Measurements from ENCODE around the gene ATP13A5.

ATP13A5 gene, protein sequence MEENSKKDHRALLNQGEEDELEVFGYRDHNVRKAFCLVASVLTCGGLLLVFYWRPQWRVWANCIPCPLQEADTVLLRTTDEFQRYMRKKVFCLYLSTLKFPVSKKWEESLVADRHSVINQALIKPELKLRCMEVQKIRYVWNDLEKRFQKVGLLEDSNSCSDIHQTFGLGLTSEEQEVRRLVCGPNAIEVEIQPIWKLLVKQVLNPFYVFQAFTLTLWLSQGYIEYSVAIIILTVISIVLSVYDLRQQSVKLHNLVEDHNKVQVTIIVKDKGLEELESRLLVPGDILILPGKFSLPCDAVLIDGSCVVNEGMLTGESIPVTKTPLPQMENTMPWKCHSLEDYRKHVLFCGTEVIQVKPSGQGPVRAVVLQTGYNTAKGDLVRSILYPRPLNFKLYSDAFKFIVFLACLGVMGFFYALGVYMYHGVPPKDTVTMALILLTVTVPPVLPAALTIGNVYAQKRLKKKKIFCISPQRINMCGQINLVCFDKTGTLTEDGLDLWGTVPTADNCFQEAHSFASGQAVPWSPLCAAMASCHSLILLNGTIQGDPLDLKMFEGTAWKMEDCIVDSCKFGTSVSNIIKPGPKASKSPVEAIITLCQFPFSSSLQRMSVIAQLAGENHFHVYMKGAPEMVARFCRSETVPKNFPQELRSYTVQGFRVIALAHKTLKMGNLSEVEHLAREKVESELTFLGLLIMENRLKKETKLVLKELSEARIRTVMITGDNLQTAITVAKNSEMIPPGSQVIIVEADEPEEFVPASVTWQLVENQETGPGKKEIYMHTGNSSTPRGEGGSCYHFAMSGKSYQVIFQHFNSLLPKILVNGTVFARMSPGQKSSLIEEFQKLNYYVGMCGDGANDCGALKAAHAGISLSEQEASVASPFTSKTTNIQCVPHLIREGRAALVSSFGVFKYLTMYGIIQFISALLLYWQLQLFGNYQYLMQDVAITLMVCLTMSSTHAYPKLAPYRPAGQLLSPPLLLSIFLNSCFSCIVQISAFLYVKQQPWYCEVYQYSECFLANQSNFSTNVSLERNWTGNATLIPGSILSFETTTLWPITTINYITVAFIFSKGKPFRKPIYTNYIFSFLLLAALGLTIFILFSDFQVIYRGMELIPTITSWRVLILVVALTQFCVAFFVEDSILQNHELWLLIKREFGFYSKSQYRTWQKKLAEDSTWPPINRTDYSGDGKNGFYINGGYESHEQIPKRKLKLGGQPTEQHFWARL

DNA sequence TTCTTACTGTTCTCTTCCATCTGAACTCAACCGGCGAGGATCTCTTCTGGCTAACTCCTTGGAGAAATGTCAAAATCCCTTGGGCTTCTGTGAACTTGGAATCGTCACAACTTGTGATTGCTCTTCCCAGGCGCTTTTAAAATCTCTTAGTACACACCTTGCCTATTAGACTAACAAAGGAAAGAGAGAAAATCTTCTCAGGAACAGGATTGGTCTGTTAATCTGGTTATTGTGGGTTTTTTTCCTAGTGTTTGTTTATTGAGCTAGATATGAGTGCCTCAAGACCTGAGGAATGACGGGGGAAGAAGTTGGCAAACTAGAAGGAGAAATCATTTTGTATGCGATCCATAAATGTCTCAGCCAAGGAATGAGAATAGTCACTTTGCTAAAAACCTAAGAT, at the start of gene ATP13A5:
Gene ATP13A5 (minus strand): TSS at position 48 of the 400 bp plus-strand sequence. CDS start 28 bp downstream, at position 20.
- DNase-seq, result no peak

DNA sequence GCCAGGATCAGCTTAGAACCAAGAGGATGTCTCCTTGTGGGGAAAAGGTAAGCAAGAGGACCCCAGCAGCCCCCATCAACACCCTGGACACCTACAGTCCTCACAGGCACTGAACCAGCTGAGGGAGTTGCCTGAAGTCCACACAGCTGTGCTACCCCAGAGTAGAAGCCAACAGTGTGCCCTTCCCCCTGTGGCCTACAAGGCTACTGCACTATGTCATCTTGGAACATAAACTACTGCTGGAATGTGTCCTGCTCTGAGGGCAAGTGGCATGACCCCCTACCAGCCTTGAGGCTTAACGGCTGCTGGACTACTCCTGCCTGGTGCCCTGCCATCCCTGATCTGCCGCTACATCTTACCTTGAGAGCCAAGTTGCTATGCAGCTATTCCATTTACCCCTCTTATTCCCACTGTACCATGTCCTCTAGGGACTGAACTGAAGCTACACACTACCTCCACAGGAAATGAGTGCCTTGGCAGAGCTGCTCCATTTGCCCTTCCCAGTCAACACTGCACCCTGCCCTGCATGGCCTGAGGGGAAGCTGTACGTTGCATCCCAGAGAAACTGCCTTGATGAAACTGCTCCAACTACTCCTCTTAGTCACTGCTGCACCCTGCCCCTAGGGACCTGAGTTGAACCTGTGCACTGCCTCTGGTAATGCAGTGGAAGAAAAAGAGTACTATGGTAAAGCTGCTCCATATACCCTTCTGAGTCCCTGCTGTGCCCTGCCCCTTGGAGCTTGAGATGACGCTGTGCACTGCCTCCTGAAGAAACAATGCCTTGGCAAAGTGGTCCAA, 40.2 kb upstream of the ATP13A5 start:
- DNase-seq, result no peak

- DNase-seq, result no peak
These were observed 38.1 kb upstream of the ATP13A5 start for GRCh38 chr3:193416629-193417028.

- DNase-seq, result no peak
These were observed 29.1 kb upstream of the ATP13A5 start for GRCh38 chr3:193407688-193408087.

- DNase-seq, result no peak
These were observed 28.6 kb upstream of the ATP13A5 start for GRCh38 chr3:193407112-193407511.

GRCh38 chr3:193403307-193403706, 24.8 kb upstream of the ATP13A5 start:
- no peak for DNase-seq

DNA sequence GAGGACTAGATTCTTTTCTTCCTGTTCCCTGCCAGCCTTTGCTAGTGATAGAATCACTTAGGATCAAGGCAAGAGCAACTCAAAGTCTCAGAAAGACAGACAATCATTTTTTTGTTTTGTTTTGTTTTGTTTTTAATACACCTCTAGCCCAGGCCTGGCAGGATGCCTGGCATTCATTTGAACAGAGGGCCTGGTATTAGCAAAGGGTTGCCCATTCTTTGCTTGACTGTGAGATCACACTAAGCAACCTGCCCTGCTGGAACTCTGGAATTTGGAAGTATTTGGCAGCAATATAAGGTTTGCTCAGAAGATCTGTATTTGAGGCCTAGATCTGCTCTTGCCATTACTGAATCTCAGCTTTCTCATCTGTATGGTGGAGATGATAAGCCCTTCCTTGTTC, 21.8 kb upstream of the ATP13A5 start:
- DNase-seq, result no peak

- no peak for DNase-seq
These were observed 18.1 kb upstream of the ATP13A5 start for GRCh38 chr3:193396451-193397244.

DNA sequence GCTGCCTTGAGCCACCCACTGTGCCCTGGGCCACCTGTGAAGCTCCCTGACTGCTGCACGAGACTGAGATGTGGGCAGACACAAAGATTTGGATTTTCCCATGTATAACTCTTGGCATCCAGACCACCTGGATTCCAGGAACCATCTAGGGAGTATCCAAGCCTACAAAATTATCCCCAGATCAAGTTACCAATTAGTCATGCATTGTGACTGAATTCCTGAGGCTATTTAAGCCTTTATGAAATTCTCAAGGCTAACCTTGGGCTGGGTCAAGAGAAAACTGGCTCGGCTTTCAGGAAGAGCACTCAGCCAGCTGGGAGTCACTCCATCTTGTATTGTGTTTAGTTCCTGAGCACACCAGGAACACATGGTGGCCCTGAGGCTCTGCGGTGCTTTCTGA, 13.3 kb upstream of the ATP13A5 start:
- DNase-seq, result peak in 1 of 2 experiments; percentile 29

DNA sequence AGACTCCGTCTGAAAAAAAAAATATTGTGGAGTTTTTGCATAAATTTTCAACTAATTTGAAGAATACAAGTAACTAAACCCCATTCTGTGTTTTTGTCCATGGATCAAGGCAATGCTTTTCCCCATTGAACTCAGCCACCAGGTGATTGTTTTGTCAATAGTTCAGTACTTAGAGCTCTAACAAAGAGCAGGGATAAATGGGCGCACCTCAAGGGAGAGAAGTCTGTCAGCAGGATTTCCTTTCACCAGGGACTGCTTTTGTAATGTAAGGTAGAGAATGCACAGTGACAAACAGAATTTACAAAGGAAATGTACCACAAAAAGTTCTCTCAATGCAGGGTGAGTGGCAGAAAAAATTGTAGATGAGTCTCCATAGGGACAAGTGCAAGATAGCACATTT, 10.8 kb upstream of the ATP13A5 start:
- peak; percentile 39 to 55 for DNase-seq

DNA sequence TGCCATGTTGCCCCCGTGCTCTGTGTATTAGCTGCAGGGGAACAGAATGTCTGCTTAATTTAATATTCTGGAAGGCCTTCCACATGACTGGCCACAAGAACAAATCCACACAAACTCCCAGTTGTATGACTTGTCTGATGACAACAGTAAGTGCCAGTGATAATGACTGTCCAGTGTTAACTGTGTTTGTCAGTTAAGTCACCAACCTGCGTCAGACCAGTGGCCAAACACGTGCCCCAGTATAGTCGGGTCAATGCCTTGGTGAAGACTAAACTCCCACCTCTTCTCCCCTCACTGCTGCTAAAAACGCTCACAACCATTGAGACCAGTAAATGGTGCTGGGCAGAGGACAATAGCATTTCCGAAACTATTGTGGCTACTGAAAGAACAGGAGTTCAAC, 9.8 kb upstream of the ATP13A5 start:
- no peak for DNase-seq

DNA sequence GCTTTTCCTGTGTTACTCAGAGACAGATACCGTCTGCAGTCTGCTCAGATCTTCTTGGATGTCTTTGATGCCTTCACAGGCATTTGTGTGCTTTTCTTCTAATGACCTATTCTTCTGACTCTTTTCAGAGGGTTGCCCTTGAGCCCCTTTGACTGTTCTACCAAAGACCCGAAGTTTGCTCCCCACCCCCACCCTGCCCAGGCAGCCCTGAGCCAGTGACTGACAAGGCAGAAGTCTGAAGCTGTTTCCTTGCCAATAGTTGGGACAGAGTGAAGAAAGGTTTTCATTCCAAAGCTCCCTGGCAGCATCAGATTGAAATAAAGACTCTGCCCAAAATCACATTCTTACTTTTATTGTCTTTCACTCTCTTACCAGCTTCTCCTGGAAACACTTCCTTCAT, 9.0 kb upstream of the ATP13A5 start:
- no peak for DNase-seq

DNA sequence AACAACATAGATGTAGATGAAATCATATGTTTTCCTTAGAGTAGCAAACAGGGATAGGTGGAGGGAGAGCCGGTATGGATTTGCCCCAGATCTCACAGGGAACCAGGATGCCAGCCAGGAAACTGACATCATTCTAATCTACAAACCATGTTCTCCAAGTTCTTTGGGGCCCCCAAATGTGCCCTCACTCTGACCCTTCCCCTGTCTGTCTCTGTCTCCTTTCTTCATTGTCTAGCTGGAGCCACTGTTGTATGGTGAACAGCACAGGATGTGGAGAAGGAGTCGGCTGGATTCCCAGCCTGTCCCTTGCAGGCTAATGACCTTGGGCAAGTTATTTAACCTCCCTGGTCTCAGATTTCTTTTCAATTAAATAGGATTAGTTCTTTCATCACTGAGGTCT, 962 bp downstream of the ATP13A5 start:
- no peak for DNase-seq

DNA sequence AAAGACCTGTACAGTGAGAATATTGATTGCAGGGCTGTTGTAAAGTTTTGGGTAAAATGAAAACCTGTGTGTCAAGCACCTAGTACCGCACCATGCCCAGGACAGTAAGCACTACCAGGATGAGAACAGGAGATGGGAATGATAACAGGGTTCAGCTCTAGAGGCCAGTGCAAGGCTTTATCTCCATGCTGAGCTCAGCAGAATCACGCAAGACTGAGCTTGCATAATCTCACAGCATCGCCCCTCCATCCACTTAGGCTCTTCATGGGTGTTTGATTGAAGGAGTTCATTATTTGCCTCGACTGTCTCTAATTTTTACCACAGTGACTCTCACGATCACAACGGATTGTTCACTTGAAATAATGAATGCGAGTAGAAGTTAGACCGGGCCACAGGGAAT, 2.9 kb downstream of the ATP13A5 start:
- no peak for DNase-seq

DNA sequence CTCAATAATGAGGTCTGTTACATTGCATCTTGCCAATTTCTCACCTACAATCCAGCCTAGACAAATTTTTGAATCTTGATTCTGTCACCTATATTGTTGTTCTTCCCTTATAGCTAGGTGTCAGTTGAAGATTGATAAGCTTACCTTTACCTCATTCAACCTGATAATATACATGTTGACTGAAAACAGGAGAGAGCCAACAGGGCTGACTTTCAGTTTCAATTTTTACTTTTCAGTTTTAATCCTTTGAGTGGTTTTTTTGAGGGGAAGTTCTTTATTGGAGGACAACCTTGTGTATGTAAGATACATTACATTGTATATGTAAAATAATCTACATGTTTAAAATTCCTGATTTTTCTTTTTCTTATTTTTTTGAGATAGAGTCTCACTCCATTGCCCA, 5.8 kb downstream of the ATP13A5 start:
- no peak for DNase-seq

DNA sequence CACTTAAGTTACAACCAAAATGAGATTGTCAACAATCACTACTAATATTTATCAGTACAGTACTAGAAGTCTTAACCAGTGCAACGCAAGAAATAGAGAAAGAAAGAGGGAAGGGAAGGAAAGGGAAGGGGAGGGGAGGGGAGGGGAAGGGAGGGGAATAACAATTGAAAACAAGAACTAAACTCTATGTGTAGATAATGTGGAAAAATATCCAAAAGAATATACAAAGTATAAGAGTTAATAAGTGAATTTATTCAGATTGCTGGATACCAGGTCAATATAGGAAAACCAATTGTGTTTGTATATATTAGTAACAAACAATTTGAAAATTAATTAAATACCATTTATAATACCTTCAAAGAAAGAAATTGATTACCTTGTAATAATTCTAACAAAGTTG, 10.7 kb downstream of the ATP13A5 start:
- DNase-seq, result no peak

DNA sequence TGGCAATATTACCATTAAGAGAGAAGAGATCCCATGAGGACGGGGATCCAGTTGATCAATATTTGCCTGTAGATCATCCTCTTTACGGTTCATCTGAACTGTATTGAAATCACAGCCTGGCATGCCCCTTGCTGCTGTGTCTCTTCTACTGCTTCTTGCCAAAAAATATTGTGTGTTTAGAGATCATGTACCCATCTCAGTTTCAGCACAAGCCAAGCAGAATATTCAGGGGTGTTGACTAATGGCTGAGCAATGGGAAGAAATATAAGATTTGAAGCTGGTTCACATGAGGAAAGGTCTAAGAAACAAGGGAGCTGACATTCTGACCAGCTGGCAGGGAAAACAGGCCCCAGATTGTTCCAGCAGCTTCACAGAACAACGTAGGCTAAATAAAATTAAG, 21.3 kb downstream of the ATP13A5 start:
- DNase-seq, result no peak

GRCh38 chr3:193354423-193354822, 24.1 kb downstream of the ATP13A5 start:
- no peak for DNase-seq

GRCh38 chr3:193350744-193351143, 27.8 kb downstream of the ATP13A5 start:
- no peak for DNase-seq

DNA sequence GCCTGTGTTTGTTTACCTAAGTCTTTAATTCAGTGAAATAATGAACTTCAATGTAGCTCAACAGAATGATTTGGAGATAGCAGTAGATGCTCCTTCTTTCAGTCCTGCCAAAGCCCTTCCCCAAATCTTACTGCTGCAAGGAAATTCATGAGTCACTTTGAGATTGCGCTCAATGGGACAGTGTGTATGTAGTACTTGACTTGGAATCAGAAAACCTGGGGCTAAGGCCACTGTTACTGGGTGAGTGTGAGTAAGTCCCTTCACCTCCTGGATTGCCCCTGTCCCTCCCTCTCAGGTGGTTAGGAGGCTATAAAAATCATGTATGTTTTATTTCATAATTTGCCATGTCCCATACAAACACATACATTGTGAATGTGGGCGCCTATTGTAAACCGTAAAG, 29.9 kb downstream of the ATP13A5 start:
- no peak for DNase-seq

Data from NCI-H2081 (cell line).